IPS-11a (cell line): ENCODE measurements around the gene RIN3.

Experiments used
- H3K4me3 ChIP-seq: one replicate; pipeline ENCODE4 v1.5.1; 2013; ENCODE audit warnings: low read depth, low read length, control low read depth

Gene RIN3

DNA sequence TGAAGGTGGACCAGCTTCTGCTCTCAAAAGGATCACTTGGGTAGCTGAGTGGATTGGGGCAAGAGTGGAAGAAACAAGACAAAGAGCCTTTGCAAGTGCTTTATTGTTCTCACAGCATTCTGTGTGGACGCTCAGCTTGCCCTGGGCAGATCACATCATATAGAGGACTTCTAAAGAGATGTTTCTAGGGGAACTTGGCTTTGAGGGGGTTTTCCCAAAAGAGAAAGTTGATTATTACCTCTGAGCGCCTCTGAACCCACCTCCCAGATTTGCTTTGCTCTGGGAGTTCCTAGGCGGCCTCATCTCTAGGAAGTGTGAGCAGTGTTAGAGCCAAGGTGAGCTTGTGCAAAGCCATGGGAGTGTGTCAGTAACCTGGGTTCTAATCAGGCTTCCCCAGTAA lies 81.7 kb downstream of the RIN3 start:
- no peak overlapping the region for H3K4me3 ChIP-seq

- H3K4me3 ChIP-seq = no peak overlapping the region
Measured at GRCh38 chr14:92596331-92596907, 82.8 kb downstream of the RIN3 start.

DNA sequence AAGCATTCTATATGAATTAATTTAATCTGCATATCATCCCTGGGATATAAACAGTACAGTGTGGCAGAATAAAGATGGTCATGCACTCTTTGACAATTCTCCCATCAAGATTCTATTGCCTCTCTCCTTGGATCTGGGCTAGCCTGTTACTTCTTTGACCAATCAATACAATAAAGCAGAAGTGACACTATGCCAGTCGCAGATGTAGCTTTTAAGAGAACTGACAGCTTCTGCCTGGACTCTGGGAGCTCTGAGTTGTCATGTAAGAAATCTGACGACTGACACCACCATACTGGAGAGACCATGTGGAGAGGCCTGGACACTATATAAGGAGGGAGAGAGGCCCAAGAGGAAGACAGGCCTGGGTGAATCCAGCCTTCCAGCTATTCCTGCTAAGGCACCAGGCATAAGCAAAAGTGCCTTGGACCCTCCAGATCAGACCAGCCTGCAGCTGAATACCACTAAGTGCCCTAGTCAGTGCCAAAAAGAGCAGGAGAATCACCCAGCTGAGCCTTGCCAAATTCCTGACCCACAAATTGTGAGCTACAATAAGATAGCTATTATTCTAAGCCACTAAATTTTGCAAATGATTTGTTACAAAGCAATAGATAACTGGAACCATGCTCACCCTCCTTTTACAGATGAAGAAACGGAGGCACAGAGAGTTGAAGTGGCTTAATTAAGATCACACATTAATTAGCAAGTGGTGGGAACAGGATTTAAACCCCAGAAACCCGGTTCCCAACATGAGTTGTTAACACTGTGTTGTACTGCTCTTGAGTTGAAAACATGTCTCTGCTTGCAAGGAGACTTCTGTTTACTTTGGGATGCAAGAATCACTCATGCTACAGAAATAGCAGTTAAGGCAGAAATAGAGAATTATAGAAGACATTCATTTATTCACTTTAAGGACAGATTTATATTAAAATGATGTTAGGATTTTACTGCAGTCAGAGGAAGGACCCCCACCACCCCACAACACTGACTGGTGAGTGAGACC lies 84.6 kb downstream of the RIN3 start:
- no peak overlapping the region for H3K4me3 ChIP-seq

DNA sequence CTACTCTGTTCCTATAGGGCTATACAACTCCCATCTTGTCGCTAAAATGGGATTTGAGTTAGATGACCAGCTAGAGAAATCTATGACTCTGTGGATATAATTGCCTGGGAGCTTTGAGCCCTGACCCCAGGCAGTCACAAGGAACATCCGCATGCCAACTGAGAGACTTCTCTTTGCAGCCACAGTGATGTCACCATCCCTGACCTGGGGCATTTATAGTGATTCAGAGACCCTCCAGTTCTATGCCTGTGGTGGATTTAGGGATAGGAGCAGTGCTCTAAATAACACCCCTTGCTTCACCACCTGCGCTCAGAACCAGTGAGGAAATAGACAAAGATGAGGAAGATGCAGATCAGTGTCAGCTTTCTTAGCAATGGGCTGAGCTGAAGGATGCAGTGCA lies 86.2 kb downstream of the RIN3 start:
- no peak overlapping the region for H3K4me3 ChIP-seq

DNA sequence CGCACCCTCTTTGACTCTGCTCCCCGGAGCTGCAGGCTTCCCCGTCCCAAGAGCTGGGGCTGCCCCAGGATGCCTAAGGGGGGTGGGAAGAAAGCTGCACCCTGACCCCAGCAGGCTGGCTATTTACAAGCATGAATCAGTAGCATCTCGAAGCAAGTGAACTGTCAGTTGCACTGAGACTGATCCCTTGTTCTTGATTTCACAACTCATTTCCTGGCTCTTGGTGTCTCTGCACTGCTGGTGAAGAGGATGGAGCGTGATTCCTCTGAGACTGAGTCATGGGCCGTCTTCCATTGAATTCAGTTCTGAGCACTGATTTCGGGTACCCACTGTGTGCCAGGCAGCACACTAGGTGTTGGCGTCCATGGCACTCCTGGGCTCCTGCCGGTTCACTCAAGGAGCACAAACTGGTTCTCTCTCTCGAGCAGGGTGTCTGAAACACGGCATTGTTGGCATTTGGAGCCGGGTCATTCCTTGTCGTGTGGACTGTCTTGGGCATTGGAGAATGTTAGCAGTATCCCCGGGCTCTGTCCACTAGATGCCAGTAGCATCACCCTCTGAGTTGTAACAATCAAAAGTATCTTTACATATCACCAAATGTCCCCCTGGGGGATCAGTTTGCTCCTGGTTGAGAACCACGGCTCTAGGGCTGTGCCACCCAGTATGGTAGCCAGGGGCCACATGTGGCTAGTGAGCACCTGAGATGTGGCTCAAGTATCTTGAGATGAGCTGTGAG lies 86.9 kb downstream of the RIN3 start:
- no peak overlapping the region for H3K4me3 ChIP-seq

- no peak overlapping the region for H3K4me3 ChIP-seq
Measured at GRCh38 chr14:92601131-92601710, 87.6 kb downstream of the RIN3 start.

GRCh38 chr14:92601757-92602417 lies 88.3 kb downstream of the RIN3 start:
- no peak overlapping the region for H3K4me3 ChIP-seq

GRCh38 chr14:92603309-92604242 lies 90.0 kb downstream of the RIN3 start:
- H3K4me3 ChIP-seq = no peak overlapping the region

DNA sequence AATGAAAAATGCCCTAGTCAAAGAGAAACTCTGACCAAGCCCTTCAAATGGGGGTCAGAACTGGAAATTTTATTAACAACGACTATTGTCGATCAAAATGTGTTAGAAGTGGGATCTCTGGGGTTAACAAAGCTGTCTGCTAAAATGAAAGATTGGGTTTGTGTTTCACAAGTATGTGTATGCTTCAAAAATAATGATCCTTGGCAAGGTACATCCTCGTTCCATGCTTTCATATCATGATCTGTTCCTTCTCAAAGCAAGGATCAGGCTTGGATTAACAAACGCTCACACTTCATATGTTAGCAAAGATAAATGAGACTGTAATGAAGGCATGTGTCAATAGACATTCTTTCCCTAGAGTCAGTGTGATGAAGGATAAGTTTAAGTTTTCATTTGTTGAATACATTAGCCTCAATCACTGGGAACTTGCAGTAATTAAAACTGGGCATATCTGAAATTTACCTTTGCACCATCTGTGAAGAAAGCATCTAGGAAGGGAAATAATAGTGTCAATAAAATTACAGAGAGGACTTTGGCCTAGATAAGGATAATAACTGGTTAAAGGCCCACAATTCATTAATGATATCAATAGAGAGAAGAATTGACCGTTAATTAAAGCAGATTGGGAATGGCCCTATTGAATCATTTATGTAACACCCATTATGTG lies 91.8 kb downstream of the RIN3 start:
- no peak overlapping the region for H3K4me3 ChIP-seq

GRCh38 chr14:92607251-92607650 lies 93.7 kb downstream of the RIN3 start:
- H3K4me3 ChIP-seq = no peak overlapping the region

DNA sequence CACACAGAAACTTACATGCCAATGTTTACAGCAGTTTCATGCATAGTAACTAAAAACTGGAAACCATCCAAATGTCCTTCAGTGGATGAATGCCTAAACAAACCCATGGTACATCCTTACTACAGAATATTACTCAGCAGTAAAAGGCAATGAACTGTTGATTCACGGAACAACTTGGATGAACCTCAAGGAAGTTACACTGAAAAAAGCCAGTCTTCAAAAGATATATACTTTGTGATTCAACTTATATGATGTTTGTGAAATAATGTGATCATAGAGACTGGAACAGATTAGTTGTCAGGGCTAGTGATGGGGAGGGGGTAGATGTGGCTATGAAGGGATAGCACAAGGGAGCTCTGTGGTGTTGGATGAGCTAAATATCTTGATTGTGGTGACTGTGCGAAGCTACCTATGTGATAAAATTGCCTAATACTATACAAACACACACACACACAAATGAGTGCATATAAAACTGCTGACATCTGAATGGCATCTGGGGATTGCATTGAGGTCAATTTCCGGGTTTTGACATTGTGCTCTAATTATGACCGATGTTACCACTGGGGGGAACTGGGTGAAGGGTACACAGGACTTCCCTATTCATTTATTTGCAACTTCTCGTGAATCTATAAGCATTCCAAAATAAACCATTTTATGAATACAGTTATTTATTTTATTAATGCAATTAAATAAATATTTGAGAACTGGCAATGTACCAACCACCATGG lies 94.3 kb downstream of the RIN3 start:
- no peak overlapping the region for H3K4me3 ChIP-seq

DNA sequence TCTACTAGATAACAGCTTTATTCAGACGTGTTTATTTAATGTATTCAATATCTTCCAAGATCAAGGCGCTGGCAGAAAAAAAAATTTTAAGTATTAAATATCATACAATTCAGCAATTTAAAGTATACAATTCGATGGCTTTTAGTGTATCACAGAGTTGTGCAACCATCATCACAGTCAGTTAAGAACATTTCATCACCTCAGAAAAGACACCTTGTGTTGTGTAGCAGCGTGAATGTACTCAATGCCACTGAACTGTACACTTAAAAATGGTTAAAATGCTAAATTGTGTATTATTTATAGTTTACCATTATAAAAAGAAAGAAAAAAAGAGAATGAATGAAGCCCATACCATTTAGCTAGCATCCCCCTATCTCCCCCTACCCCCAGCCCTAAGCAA lies 96.4 kb downstream of the RIN3 start:
- H3K4me3 ChIP-seq = no peak overlapping the region

DNA sequence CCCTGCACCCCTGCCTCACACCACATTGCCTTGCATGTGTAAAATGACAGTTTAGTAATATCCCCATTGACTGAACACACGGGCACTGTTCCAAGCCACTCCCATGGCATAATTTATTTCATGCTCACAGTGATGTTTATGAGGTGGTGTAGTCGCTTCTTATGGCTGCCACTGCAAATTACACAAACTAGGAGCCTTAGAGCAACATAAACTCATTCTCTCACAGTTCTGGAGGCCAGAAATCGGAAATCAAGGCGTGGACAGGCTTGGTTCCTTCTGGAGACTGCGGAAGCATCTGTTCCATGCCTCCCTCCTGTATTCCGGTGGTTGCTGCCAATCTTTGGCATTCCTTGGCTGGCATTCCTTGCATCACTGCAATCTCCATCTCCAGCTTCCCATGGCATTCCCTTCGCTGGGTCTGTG lies 97.3 kb downstream of the RIN3 start:
- no peak overlapping the region for H3K4me3 ChIP-seq

DNA sequence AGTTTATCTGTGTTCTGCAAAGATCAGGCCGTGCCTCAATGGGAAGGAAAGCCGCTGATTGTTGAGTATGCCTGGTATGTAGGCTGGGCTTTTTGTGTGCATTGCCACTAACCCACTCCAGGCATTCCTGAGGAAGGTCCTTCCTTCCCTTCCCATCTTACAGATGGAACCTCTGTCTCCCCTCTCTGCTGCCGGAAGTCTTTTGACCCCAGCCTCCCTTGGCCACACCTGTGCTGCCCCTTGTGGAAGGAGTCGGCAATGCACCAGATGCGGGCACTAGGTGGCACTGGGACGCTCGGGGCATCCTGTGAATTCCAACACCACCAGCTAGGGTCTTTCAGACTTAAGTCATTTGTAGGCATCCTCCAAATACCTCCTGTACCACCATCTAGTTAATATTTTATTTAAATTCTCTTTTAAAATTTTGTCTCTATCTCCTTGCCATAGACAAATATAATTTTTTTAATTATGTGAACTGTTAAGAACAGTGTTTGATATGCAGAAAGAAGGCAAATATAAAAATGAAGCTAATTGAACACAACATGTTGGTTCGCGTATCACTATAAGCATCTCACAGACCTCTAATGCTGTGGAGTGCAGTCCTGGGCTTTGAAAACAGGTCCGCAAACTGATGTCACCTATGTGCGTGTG lies 99.6 kb downstream of the RIN3 start:
- no peak overlapping the region for H3K4me3 ChIP-seq

- H3K4me3 ChIP-seq = no peak overlapping the region
Measured at GRCh38 chr14:92613681-92614260, 100.2 kb downstream of the RIN3 start.

DNA sequence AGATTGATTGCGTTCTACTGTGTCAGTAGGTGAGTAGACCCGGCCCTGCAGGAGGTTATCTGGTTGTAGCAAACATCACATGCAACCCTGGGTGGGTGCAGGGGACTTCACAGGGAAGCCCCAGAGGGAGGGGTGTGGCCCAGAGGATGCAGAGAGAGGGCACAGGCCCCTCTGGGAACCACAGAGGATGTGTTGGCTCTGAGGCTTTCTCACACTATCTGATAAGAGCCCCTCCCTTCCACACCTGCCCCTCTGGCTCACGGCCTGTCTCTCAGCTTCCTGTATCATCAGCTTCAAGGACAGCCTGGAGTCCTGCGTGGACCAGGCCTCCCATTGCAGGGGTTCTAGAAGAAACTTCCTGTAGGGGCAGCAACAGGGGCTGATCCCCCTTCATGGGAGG lies 101.9 kb downstream of the RIN3 start:
- H3K4me3 ChIP-seq = no peak overlapping the region

GRCh38 chr14:92616178-92616577 lies 102.6 kb downstream of the RIN3 start:
- no peak overlapping the region for H3K4me3 ChIP-seq

GRCh38 chr14:92617581-92617980 lies 104.0 kb downstream of the RIN3 start:
- H3K4me3 ChIP-seq = no peak overlapping the region
